WTC11 (cell line): ENCODE data around the gene PTGFR.

Experiments used
- CTCF ChIP-seq: fragments of 200-600 bp; IDR thresholded peaks from 2 replicates; pipeline ENCODE4 v1.8.0; 2022; ENCODE audit warnings: antibody characterized with exemption
- E2F1 ChIP-seq: sonication (generic); formaldehyde crosslinking; IDR thresholded peaks from 2 replicates; pipeline ENCODE4 v1.8.0; 2022; ENCODE audit warnings: mild to moderate bottlenecking, missing genetic modification reagents
- NFYB ChIP-seq: sonication (generic); formaldehyde crosslinking; conservative IDR thresholded peaks from 2 replicates; pipeline ENCODE4 v1.8.0; 2022; ENCODE audit warnings: low read depth, missing genetic modification reagents
- PRDM15 ChIP-seq: sonication (generic); formaldehyde crosslinking; IDR thresholded peaks from 2 replicates; pipeline ENCODE4 v1.8.0; 2022; ENCODE audit warnings: missing genetic modification reagents
- USF2 ChIP-seq: sonication (generic); formaldehyde crosslinking; IDR thresholded peaks from 2 replicates; pipeline ENCODE4 v1.8.1; 2023; ENCODE audit warnings: mild to moderate bottlenecking, missing genetic modification reagents, moderate library complexity
- ZNF281 ChIP-seq: sonication (generic); formaldehyde crosslinking; IDR thresholded peaks from 2 replicates; pipeline ENCODE4 v1.8.0; 2023; ENCODE audit warnings: mild to moderate bottlenecking, missing genetic modification reagents
- ZNF396 ChIP-seq: fragments of 250-450 bp; sonication (Bioruptor Pico); IDR thresholded peaks from 2 replicates; pipeline ENCODE4 v1.8.0; 2021; ENCODE audit warnings: mild to moderate bottlenecking, moderate library complexity, borderline replicate concordance

DNA sequence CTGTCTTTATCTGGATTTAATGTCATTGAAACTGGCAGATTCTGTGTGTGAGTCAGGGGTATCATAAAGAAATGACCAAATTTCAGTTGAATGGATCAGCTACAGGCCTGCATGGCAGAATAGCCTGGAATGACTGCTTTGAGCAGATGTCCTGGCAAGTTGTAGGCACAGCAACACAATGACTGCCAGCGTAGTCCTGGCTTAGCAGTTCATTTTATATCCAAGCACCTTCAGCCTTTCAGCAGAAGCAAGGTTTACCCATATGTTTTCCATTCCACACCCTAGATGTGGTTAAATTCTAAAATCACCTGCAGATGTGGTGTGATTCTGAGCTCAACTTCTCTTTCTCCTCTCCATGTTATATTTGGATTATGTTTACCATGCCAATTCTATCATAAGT lies 22.3 kb upstream of the PTGFR start:
- TF ChIP-seq CTCF (no peak), NFYB (no peak), USF2 (CRISPR knock-in tag) (no peak), ZNF281 (CRISPR knock-in tag) (no peak), E2F1 (no peak), ZNF396 (CRISPR knock-in tag) (no peak), PRDM15 (no peak)
